GM12873 (cell line): ENCODE results near the gene DPP10.

Experiments
- CTCF ChIP-seq: IDR thresholded peaks from 2 replicates; pipeline ENCODE4 v1.5.1; 2012; ENCODE audit warnings: low read depth, mild to moderate bottlenecking, moderate library complexity, low read length, control low read depth; ENCODE audit not compliant: insufficient read depth; ENCODE audit errors: missing control alignments

Gene DPP10

GRCh38 chr2:115524452-115524851 lies 1082.0 kb downstream of the DPP10 start:
- no peak for TF ChIP-seq CTCF

GRCh38 chr2:115529627-115530026 lies 1087.2 kb downstream of the DPP10 start:
- no peak for TF ChIP-seq CTCF

- TF ChIP-seq CTCF: no peak
Observed at GRCh38 chr2:115533081-115533480, 1090.6 kb downstream of the DPP10 start.

- no peak for TF ChIP-seq CTCF
Observed at GRCh38 chr2:115541814-115542213, 1099.4 kb downstream of the DPP10 start.

GRCh38 chr2:115542331-115542730 lies 1099.9 kb downstream of the DPP10 start:
- no peak for TF ChIP-seq CTCF

GRCh38 chr2:115543024-115543423 lies 1100.6 kb downstream of the DPP10 start:
- TF ChIP-seq CTCF: no peak

GRCh38 chr2:115543461-115543860 lies 1101.0 kb downstream of the DPP10 start:
- TF ChIP-seq CTCF: no peak
